Trophoblast cell (in vitro differentiated cells and primary cell): Measurements from ENCODE around the gene SLC17A3.

Experiments
- DNase-seq, 2 donors: peaks; one replicate each; pipeline ENCODE4 v3.0.0-alpha.2; 2016
- H2AFZ ChIP-seq: 2 replicates; pipeline ENCODE4 v1.6.1; 2013; ENCODE audit warnings: low read length, moderate library complexity, mild to moderate bottlenecking; ENCODE audit not compliant: insufficient read depth, poor library complexity
- H2AK5ac ChIP-seq: 2 replicates; pipeline ENCODE4 v1.6.1; 2013; ENCODE audit warnings: mild to moderate bottlenecking, low read length
- H2BK120ac ChIP-seq: 2 replicates; pipeline ENCODE4 v1.6.1; 2013; ENCODE audit warnings: low read length, mild to moderate bottlenecking, moderate library complexity; ENCODE audit not compliant: insufficient read depth, poor library complexity
- H2BK12ac ChIP-seq: 2 replicates; pipeline ENCODE4 v1.6.1; 2013; ENCODE audit warnings: mild to moderate bottlenecking, low read length, moderate library complexity
- H2BK5ac ChIP-seq: 2 replicates; pipeline ENCODE4 v1.6.1; 2013; ENCODE audit warnings: low read length, low read depth, moderate library complexity, mild to moderate bottlenecking; ENCODE audit not compliant: poor library complexity
- H3K14ac ChIP-seq: 2 replicates; pipeline ENCODE4 v1.6.1; 2013; ENCODE audit warnings: mild to moderate bottlenecking, low read length
- H3K18ac ChIP-seq: 2 replicates; pipeline ENCODE4 v1.6.1; 2013; ENCODE audit warnings: mild to moderate bottlenecking, low read length
- H3K23ac ChIP-seq: 2 replicates; pipeline ENCODE4 v1.6.1; 2013; ENCODE audit warnings: low read length
- H3K27ac ChIP-seq: 2 replicates; pipeline ENCODE4 v1.5.1; 2013; ENCODE audit warnings: low read depth, mild to moderate bottlenecking, inconsistent platforms, low read length, moderate library complexity
- H3K27me3 ChIP-seq: 2 replicates; pipeline ENCODE4 v1.6.1; 2013; ENCODE audit warnings: inconsistent platforms, mild to moderate bottlenecking, low read length, moderate library complexity; ENCODE audit not compliant: insufficient read depth
- H3K36me3 ChIP-seq, 2 experiments: 1 replicate in 1 of 2; 2 replicates in 1 of 2; pipeline ENCODE4 v1.6.1; 2013; ENCODE audit warnings: low read length in 2 of 2, mild to moderate bottlenecking in 2 of 2, moderate library complexity in 1 of 2; ENCODE audit not compliant: insufficient read depth in 2 of 2, control insufficient read depth in 1 of 2
- H3K4ac ChIP-seq: 2 replicates; pipeline ENCODE4 v1.6.1; 2013; ENCODE audit warnings: low read depth, mild to moderate bottlenecking, low read length, moderate library complexity
- H3K4me1 ChIP-seq, 2 experiments: 1 replicate in 1 of 2; 2 replicates in 1 of 2; pipeline ENCODE4 v1.6.1; 2013; ENCODE audit warnings: low read length in 2 of 2, mild to moderate bottlenecking in 2 of 2, moderate library complexity in 1 of 2; ENCODE audit not compliant: insufficient read depth in 2 of 2, control insufficient read depth in 1 of 2
- H3K4me2 ChIP-seq: 2 replicates; pipeline ENCODE4 v1.6.1; 2013; ENCODE audit warnings: inconsistent platforms, mild to moderate bottlenecking, low read length, moderate library complexity
- H3K4me3 ChIP-seq: 2 replicates; pipeline ENCODE4 v1.5.1; 2013; ENCODE audit warnings: mild to moderate bottlenecking, low read depth, low read length, inconsistent platforms
- H3K79me1 ChIP-seq: one replicate; pipeline ENCODE4 v1.6.1; 2013; ENCODE audit warnings: low read length
- H3K79me2 ChIP-seq: 2 replicates; pipeline ENCODE4 v1.6.1; 2013; ENCODE audit warnings: low read length, mild to moderate bottlenecking; ENCODE audit not compliant: control insufficient read depth, insufficient read depth, poor library complexity
- H3K9ac ChIP-seq: 2 replicates; pipeline ENCODE4 v1.6.1; 2013; ENCODE audit warnings: mild to moderate bottlenecking, low read length
- H3K9me3 ChIP-seq: 2 replicates; pipeline ENCODE4 v1.6.1; 2013; ENCODE audit warnings: low read depth, mild to moderate bottlenecking, control low read depth, inconsistent platforms, low read length; ENCODE audit not compliant: insufficient read depth
- H4K12ac ChIP-seq: 2 replicates; pipeline ENCODE4 v1.6.1; 2013; ENCODE audit warnings: low read depth, mild to moderate bottlenecking, low read length, moderate library complexity
- H4K8ac ChIP-seq: 2 replicates; pipeline ENCODE4 v1.6.1; 2013; ENCODE audit warnings: low read depth, mild to moderate bottlenecking, low read length, moderate library complexity
- H4K91ac ChIP-seq: one replicate; pipeline ENCODE4 v1.6.1; 2013; ENCODE audit warnings: low read depth, mild to moderate bottlenecking, low read length, moderate library complexity
- WGBS: extraction: QIAGEN DNeasy Blood & Tissue Kit; methylation state at CpG from one replicate; pipeline ENCODE4 v1.1.7; 2013; ENCODE audit warnings: missing lambda C conversion rate; ENCODE audit not compliant: insufficient read length, insufficient coverage; ENCODE audit errors: extremely low coverage; 5-methylcytosine and 5-hydroxymethylcytosine counted together

SLC17A3 gene

DNA sequence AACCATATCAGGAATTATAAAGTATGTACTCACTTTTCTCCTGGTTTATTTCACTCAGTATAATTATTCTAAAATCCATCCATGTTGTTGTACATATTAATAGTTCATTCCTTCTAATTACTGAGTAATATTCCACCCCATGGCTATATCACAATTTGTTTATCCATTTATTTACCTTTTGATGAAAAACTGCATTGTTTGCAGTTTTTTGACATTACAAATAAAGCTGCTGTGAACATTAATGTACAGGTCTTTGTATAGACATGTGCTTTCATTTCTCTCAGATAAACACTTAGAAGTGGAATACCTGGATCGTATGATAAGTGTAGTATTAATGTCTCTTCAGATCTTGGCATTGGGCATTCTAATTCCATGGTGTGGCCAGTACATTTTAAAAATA is 4.2 kb downstream of the SLC17A3 start:
- H3K14ac ChIP-seq, result no peak overlapping the region
- H4K8ac ChIP-seq, result no peak overlapping the region
- H2BK12ac ChIP-seq, result no peak overlapping the region
- H3K23ac ChIP-seq, result no peak overlapping the region
- DNase-seq, result no peak
- no peaks in the 10 kb centered on the region for H3K79me1 ChIP-seq
- no peaks in the 10 kb centered on the region for H3K79me2 ChIP-seq
- no peaks in the 10 kb centered on the region for H3K36me3 ChIP-seq
- no peak overlapping the region for H2AFZ ChIP-seq
- no peak overlapping the region for H2BK120ac ChIP-seq
- H3K9ac ChIP-seq, result no peak overlapping the region
- no peak overlapping the region for H3K4me3 ChIP-seq
- no peak overlapping the region for H2AK5ac ChIP-seq
- no peaks in the 10 kb centered on the region for H3K9me3 ChIP-seq
- H3K18ac ChIP-seq, result no peak overlapping the region
- H4K91ac ChIP-seq, result no peak overlapping the region
- no peak overlapping the region for H4K12ac ChIP-seq
- no peak overlapping the region for H3K4ac ChIP-seq
- no peaks in the 10 kb centered on the region for H3K27me3 ChIP-seq
- WGBS, result no CpG with 5 or more reads among the region's 1 CpG
- no peaks in the 10 kb centered on the region for H3K4me1 ChIP-seq
- H3K27ac ChIP-seq, result no peak overlapping the region
- no peak overlapping the region for H2BK5ac ChIP-seq
- H3K4me2 ChIP-seq, result no peak overlapping the region

DNA sequence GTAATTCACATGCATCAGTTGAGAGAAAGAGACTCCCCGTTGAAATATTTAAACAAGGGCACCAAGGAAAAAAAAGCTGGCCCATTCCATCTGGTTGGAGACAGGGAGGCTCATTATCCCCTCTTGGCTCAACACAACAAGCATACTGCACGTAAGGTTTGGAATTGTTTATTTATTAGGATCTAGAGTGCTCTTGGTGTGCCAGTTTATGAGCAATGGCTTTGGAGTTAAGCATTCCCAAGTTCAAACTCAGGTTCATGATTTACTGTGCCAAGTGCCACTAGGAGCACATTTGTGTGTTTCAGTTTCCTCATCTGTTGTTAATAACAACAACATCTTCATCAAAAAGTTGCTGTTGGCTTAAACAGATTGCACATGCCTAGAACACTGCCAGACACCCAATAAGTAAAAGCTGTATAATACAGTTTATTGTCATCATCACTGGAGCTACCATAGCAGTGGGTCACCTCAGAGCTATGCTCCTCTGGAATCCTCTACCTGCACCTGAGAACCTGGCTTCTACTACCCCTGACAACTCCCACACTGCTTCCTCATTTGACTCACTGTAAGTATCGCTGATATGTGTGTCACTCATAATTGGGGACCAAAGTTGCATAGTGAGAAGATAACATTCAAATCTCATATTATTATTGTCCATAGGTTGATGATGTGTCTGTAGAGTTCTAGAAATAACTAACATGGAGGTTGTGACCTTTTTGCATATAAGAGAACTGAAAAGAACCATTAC is 5.4 kb downstream of the SLC17A3 start:
- H2BK12ac ChIP-seq, result no peak overlapping the region
- no peaks in the 10 kb centered on the region for H3K27me3 ChIP-seq
- H3K27ac ChIP-seq, result no peak overlapping the region
- no peak overlapping the region for H2AFZ ChIP-seq
- no peak overlapping the region for H3K4me2 ChIP-seq
- no peak overlapping the region for H2BK5ac ChIP-seq
- H3K36me3 ChIP-seq, result no peaks in the 10 kb centered on the region
- H4K91ac ChIP-seq, result no peak overlapping the region
- no peak overlapping the region for H4K12ac ChIP-seq
- DNase-seq, result no peak
- H3K14ac ChIP-seq, result no peak overlapping the region
- H3K9ac ChIP-seq, result peak overlapping the region; percentile 63
- no peak overlapping the region for H3K4me3 ChIP-seq
- no peak overlapping the region for H3K23ac ChIP-seq
- no peaks in the 10 kb centered on the region for H3K9me3 ChIP-seq
- H2BK120ac ChIP-seq, result no peak overlapping the region
- H3K4me1 ChIP-seq, result no peaks in the 10 kb centered on the region
- no peak overlapping the region for H3K18ac ChIP-seq
- H2AK5ac ChIP-seq, result no peak overlapping the region
- no peak overlapping the region for H3K4ac ChIP-seq
- no peak overlapping the region for H4K8ac ChIP-seq
- H3K79me2 ChIP-seq, result no peaks in the 10 kb centered on the region
- no CpG with 5 or more reads among the region's 3 CpGs for WGBS
- H3K79me1 ChIP-seq, result no peaks in the 10 kb centered on the region

DNA sequence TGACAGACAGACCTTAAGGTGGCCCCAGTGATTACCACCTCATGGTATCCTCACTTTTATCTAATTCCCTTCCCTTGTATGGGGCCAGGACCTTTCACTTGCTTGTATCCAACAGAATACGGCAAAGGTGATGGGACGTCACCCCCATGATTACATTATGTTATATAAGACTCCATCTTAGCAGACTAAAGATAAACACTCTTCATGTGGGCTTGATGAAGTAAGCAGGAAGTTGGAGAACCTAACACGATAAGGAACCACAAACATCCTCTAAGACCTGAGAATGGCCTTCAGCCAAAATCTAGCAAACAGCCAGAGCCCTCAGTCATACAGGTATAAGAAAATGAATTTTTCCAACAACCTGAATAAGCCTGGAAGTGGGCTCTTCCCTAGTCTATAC is 8.0 kb downstream of the SLC17A3 start:
- Histone ChIP-seq H4K8ac (no peak overlapping the region), H2AK5ac (no peak overlapping the region), H3K4me2 (no peak overlapping the region), H2AFZ (no peak overlapping the region), H2BK5ac (no peak overlapping the region), H3K4ac (no peak overlapping the region), H3K9me3 (no peaks in the 10 kb centered on the region), H2BK12ac (no peak overlapping the region), H4K12ac (no peak overlapping the region), H3K27ac (no peak overlapping the region), H3K27me3 (no peaks in the 10 kb centered on the region), H3K4me1 (no peaks in the 10 kb centered on the region), H3K18ac (no peak overlapping the region), H3K4me3 (no peak overlapping the region), H3K79me2 (no peaks in the 10 kb centered on the region), H3K23ac (no peak overlapping the region), H4K91ac (no peak overlapping the region), H3K14ac (no peak overlapping the region), H3K79me1 (no peaks in the 10 kb centered on the region), H3K36me3 (no peaks in the 10 kb centered on the region), H2BK120ac (no peak overlapping the region), H3K9ac (no peak overlapping the region)
- DNase-seq, result no peak
- no CpG with 5 or more reads among the region's 3 CpGs for whole genome bisulfite sequencing

DNA sequence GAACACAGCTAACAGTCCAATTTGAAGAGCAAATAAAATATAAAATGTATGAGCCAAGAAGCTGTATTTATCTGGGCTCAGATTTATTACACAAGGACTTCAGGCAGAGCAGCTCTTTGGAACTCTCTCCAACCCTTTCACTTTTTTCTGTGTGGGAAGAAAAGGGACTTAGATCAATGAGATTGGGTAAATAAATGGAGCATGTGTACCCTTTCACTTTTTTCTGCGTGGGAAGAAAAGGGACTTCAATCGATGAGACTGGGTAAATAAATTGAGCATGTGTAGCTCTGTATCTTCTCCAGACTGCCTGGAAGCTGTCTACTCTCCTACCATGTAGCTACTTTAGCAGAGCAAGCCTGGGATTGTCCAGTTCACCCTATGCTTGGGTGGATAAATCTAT is 10.7 kb downstream of the SLC17A3 start:
- no CpG with 5 or more reads among the region's 2 CpGs for WGBS

More for the DNA sequence above, 10.7 kb downstream of the SLC17A3 start:
- H3K27ac ChIP-seq, result no peak overlapping the region
- no peak overlapping the region for H3K23ac ChIP-seq
- no peaks in the 10 kb centered on the region for H3K79me2 ChIP-seq
- H3K9me3 ChIP-seq, result no peaks in the 10 kb centered on the region
- H2AFZ ChIP-seq, result no peak overlapping the region
- no peak overlapping the region for H3K14ac ChIP-seq
- H3K4ac ChIP-seq, result no peak overlapping the region
- H2AK5ac ChIP-seq, result no peak overlapping the region
- H3K9ac ChIP-seq, result no peak overlapping the region
- no peak overlapping the region for H4K12ac ChIP-seq
- H4K91ac ChIP-seq, result no peak overlapping the region
- no peak overlapping the region for H3K4me3 ChIP-seq
- H3K79me1 ChIP-seq, result no peaks in the 10 kb centered on the region
- H3K4me2 ChIP-seq, result no peak overlapping the region
- no peak overlapping the region for H3K18ac ChIP-seq
- DNase-seq, result no peak
- no peak overlapping the region for H2BK120ac ChIP-seq
- no peak overlapping the region for H2BK5ac ChIP-seq
- H4K8ac ChIP-seq, result no peak overlapping the region
- no peaks in the 10 kb centered on the region for H3K4me1 ChIP-seq
- no peak overlapping the region for H2BK12ac ChIP-seq
- H3K36me3 ChIP-seq, result no peaks in the 10 kb centered on the region
- H3K27me3 ChIP-seq, result no peaks in the 10 kb centered on the region
